Colon (tissue), 2 donors: ENCODE results near the gene ITPRID1.

ENCODE experiments used
- FAIRE-seq: peaks from 2 replicates; lab custom pipeline; 2012; peaks lifted over from hg19 to GRCh38; lab: Jason Lieb, UNC
- donor health status: control.
- donor health status: control.

The ITPRID1 gene

DNA sequence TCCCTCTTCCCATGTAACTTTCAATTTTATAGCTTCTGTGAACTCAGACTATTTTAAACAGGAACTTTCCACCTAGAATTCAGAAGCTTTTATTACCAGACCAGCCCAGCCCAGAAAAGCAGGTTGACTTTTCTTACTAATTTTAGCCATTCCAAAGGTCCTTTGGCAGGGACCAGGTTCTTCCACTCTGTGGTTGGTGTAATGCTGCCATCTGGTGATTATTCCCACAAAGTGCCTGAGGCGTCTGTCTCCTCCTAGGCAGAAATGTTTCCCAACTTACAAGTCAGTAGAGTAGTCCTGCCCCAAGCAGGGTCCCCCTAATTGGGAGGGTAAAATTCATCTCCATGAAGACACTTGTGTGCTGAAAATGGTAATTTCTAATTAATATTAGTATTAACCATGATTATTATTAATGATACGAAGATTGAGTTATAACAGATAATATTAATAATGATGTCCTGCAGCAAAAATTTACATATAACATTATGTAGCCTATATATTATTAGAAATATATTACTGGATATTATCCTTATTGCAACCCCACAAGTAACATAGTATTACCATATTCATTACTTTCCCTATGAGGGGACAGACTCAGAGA, 120.1 kb downstream of the ITPRID1 start:
- FAIRE-seq: no peak

GRCh38 chr7:31640381-31640780, 126.5 kb downstream of the ITPRID1 start:
- no peak for FAIRE-seq

GRCh38 chr7:31642681-31643115, 128.8 kb downstream of the ITPRID1 start:
- no peak for FAIRE-seq

- FAIRE-seq: no peak
These were observed 133.1 kb downstream of the ITPRID1 start for GRCh38 chr7:31646942-31647341.

GRCh38 chr7:31647511-31647910, 133.6 kb downstream of the ITPRID1 start:
- no peak for FAIRE-seq

DNA sequence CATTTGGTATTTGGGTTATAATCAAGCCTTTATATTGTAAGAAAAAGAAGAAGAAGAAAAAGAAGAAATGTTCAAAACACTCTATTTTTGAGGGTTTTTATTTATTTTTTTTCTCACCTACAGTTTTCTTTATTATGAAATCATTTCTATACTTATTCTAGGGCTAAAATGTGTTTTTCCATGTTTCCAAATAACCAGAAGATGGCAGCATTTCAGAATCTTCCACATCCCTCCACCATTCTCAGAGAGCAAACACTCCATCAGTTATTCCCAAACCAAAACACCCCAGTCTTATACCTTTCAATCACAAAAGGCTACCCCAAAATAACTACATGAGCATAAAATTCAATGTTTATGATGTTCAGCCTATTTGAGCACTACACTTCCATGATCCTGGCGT, 134.4 kb downstream of the ITPRID1 start:
- FAIRE-seq: no peak

- no peak for FAIRE-seq
These were observed 135.0 kb downstream of the ITPRID1 start for GRCh38 chr7:31648880-31649279.

DNA sequence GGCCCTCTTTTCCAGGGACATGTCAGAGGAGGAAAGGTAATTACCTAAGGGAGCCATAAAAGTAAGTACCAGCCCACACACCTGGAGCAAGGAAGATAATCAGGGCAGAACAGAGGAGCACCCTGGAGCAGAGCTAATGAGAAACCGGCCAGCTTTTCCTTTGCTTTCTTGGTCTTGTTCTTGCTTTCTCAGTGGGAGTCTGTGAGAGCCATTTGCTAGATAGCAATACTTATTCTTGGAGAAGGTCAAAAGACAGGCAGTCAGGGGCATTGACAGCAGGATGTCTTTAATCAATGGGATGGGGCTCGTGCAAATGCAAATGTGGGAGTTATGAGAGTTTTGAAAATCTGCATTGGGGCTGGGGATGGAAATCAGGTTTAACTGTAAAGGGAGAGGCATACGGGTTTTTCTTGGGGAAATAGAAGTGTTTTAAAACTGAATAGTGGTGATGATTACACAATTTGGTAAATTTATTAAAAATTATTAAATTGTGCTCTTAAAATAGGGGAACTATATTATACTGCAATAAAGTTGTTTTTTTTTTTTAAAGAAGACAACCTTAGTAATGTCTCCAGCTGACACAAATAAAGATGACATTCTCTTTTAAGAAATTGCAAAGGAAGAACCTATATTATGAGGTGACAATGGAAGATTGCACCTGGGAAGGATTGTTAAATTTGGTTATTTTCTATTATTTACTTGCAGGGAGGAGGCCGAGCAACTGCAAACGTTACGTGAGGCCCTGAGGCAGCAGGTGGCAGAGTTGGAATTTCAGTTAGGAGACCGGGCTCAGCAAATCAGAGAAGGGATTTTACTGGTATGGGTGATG, 137.6 kb downstream of the ITPRID1 start:
- FAIRE-seq: no peak

GRCh38 chr7:31652063-31652326, 138.1 kb downstream of the ITPRID1 start:
- FAIRE-seq: no peak

DNA sequence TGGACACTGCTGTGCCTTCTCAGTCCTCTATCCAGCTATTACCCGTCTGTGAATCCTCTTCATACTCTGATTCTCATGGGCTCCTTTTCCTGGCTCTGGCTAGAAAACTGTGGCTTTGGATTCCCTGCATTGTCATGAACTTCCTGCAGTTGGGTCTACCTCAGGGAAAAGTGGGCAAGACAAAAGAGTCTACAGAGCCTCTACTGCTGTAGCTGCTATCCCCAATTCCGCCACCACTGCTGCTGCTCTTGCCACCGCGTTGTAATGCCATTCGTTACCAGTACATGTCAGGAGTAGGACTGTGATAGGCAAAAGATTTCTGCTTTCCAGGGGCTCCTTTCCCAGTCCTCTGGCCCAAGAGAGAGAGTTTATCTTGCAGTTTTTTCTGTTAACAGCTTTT, 149.2 kb downstream of the ITPRID1 start:
- no peak for FAIRE-seq

DNA sequence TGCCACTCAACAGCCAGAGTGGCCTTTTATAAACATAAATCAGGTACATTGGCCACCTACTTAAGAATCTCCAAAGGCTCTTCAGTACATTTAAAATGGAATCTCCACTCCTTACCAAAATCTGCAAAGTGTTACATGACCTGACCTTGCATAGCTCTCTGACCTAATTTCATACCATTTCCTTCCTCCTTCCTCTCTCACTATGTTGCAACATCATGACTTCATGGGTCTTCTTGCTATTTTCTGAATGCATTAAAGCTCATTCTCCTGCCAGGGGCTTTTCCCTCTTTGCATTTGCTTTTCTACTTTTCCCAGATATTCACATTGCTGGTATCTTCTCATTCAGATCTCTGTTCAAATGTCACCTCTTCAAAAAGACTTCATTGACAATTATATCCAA, 151.0 kb downstream of the ITPRID1 start:
- no peak for FAIRE-seq

GRCh38 chr7:31665546-31665945, 151.7 kb downstream of the ITPRID1 start:
- FAIRE-seq: no peak

DNA sequence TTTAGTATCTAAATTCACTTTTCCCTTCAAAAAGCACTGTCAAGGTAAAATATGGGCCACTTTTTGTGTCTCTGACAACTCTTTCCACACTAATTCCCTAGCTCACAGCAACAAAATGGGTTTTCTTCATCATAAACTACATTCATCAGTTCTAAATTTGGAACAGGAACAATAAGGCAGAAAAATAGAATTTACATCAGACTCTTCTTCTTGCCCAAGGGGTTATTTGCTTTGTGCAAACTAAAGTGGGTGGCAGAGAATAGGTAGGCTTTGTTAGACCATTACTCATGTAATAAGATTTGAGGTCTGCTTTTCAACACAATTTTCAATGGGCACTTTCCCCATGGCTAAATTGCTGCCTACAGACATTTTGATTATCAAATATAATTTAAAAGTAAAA, 155.6 kb downstream of the ITPRID1 start:
- FAIRE-seq: no peak

DNA sequence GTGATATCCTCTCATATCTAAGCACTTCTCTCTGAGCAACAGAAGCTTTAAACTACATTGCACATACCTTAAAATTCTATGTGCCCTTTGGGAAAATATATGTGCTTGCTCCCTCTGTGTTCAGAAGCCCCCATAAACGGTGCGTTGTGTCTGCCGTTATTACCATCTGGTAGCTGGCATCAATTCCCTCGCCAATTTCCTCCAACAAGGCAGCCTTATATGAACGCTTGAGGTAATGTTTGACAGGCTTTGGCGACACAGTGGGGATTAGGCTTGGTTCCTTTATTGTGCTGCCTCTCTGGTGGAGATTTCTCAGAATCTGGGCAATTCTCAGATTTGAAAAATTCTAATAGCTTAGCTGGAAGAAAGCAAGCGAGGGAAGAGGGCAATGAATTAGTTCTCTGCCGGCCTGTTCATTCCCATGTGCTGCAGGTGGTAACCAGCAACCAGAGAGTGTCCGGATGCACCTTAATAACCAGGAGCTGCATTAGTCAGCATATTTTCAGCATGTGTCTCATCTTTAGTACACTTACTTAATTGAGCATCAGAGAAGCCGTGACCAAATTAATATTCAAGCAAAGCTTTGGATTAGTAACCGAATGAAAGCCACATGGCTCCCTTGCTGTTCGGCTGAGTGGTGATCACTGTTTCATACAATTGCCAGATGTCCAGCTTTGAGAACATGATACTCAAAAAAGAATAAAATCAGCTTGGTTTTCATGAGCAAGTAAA, 165.8 kb downstream of the ITPRID1 start:
- no peak for FAIRE-seq

- FAIRE-seq: no peak
These were observed 169.7 kb downstream of the ITPRID1 start for GRCh38 chr7:31683445-31684225.

DNA sequence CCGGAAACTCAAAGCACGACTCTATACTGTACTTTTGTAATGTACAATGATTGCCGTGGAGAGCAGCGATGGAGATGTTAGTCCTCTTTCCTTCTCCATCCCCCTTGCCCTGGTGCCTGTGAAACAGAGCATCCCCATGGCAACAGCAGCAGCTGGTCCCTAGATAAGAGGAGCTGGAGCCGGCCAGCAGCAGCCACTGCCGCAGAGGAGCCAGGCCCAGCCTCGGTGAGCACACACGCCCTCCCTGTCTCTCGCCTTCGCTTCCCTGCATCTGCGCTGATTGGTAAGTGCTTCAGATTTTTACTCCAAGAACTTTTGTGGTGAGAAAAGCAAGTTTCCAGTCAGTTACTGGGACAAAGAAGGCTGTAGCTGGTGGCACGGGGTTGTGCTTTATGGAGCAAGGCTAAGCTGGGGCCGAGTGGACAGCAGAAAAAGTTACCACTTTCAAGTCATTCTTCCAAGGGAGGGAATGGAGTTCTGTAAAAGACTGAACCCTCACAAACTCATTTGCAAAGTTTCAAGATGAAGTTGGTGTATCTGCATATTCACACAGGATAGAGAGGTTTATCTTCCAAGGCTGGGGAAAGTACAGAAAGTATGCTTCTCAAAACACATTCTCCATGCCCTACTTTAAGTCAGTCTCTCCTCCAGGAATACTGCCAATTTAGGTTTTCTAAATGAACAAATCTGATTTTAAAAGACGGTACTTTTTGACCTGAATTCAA, 173.3 kb downstream of the ITPRID1 start, which contains the start of gene PPP1R17:
PPP1R17 (plus strand) TSS at position 192 of the 725 bp plus-strand sequence. CDS start 5,227 bp downstream, outside the sequence.
- no peak for FAIRE-seq

GRCh38 chr7:31688372-31688771, 174.5 kb downstream of the ITPRID1 start:
- FAIRE-seq: no peak

DNA sequence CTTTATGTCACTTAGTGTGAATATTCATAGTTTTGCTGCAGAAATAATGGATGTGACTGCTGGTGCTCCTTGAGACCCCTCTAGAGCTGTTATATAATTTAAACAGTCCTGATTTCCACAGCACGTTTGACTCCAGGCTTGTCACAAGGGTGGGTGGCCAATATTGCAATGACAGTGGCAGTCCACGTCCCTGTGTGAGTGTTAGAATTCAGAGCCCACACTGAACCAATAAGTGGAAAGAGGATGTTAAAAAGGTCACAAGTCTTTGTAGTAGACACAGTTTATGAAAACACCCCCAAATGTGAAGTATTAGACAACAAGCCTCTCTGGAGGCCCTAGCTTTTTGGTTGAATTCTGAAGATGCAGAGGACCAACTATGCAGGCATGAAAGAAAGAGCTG, 175.1 kb downstream of the ITPRID1 start:
- FAIRE-seq: no peak

DNA sequence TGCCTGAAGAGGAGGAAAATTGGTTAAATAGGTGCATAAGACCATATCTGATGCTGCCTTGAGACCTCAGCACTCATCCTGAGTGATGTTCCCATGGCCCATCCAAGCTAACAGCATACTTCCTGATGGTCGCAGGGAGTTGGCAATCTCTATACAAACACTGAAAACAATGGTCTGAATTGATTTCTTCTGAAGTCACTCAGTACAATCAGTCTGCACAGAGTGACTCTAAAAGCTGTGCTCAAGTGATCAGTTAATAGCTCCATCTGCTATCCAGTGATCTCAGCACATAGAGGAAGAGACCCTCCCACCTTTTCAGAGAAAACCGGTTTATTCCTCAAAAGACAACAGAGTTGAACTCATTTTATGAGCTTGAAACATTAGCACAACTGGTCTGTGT, 177.0 kb downstream of the ITPRID1 start:
- no peak for FAIRE-seq

GRCh38 chr7:31692451-31692850, 178.6 kb downstream of the ITPRID1 start:
- FAIRE-seq: no peak

DNA sequence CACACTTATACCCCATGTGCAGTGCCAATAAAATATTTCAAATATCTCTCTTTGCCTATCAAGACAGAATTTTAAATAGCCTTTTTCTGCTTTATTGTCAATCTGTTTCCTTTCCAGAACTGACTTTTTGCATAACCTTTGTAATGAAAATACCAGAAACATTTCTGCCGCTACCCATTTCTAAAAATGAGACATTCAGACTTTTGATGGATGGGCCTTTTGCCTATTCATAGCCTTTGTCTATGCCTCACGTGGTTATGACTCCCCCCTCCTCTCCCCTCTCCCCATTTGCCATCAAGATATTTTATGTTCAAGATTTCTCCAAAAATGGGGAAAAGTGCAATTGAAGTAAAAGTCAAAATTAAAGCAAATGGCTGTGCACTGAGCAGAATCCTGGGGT, 179.0 kb downstream of the ITPRID1 start:
- FAIRE-seq: no peak
